D341Med (cell line): ENCODE results near the gene MYMX.

Experiments used
- DNase-seq: peaks from one replicate; pipeline ENCODE4 v3.0.0; 2012; ENCODE audit warnings: low spot score

Gene MYMX

DNA sequence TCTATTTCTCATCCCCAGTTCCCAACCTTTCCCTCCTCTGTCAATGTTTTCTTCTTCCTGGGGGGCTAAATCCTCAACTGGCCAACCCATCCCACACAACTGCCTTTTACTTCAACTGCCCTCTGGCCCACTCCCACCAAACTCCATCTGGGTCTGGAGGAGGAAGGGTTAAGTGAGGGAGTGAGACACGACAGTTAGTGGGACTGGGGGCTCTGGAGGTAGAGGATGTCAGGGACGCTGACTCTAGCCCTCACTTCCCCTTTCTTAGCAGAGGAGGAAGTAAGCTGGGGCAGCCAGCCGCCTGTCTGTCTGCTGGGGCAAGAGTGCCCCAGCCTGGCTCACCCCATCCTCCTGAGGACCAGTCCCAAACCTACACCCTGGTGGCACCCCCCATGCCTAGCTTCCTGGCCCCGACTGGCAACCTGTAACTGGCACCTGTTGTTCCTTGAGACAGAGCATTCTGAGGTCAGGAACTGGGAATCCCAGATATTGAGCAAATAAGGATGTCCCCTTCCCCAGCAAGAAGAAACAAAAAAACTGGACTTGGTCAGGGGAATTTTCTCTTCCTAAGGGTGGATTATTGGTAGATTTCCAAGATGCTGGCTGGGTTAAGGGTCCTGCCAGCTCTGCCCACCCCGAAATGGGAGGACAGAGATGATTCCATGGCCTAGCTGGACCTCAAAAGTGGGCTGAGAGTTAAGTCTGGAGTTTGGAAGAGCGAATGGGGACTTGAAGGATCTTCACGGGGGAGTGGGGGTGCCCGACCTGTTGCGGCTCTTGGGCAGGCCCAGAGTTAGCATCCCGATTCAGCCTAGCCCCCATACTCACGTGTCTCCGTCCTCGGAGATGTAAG, 47.7 kb downstream of the MYMX start:
- no peak for DNase-seq

DNA sequence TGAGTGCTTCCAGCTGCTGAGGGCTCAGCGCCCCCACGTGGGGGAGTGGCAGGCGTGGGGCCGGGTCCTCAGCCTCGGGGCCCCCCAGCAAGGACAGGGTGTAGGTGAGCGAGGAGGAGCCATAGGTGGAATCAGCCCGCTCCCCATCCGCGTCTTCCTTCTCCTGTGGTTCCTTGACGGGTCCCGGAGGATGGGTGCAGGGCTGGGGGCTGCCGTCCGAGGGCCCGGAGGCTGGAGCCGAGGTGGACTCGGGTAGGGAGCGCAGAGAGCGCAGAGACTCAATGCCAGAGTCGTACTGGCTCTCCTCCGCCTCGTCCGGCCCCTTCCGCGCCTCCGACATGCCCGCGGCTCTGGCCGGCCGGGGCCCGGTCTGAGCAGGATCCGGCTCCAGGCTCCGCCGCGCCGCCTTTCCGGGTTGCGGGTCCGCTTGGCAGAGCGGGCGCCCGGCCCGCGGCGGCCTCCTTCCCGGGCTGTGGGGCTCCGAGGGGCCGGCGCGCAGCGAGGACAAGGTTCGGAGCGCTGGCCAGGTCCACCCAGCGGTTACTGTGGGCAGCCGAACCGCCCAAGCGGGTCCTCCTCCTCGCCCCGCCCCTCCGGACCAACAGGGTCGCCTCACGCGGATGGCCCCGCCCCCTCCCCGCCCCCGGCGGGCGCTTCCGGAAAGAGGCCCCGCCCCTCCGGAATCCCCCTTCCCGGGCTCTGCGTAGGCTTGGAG, 48.4 kb downstream of the MYMX start, which contains the start of gene NFKBIE:
TSS of gene NFKBIE (minus strand) at position 545 of the 715 bp plus-strand sequence. CDS start at position 340, 205 bp downstream.
- peak; percentile 95 for DNase-seq

DNA sequence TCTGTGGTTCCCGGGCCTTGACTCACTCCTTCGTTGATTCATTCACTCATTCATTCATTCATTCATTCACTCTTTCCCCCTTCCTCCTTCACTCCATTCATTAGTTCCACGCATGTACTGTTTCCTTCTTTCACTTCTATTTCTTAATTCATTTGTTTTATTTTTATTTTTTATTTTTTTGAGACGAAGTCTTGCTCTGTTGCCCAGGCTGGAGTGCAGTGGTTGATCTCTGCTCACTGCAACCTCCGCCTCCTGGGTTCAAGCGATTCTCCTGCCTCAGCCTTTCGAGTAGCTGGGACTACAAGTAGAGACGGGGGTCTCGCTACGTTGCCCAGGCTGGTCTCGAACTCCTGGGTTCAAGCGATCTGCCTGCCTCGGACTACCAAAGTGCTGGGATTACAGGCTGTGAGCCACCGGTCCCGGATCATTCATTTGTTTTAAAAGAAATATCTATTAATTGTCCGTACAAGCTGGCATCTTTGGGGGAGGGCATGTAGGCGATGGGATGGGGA, 49.1 kb downstream of the MYMX start:
- DNase-seq: no peak

DNA sequence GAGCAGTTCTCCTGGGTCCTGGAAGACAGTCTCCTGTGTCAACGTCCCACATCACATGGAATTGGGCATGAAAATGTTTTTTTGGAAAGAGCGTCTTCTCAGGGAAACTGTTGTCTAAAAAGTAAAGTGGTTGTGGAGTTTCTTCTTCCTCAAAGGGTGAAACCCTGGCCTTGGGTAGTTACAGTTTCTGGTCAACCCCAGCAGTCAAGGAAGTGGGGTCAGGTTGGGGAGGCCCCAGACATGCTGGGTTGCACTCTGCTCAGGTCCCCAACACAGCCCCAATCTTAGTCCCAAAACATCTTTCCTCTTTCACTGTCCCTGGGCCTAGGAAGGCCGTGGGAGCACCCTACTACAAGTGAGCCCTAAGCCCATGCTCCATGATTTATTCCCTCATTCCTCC, 49.6 kb downstream of the MYMX start:
- DNase-seq: no peak

DNA sequence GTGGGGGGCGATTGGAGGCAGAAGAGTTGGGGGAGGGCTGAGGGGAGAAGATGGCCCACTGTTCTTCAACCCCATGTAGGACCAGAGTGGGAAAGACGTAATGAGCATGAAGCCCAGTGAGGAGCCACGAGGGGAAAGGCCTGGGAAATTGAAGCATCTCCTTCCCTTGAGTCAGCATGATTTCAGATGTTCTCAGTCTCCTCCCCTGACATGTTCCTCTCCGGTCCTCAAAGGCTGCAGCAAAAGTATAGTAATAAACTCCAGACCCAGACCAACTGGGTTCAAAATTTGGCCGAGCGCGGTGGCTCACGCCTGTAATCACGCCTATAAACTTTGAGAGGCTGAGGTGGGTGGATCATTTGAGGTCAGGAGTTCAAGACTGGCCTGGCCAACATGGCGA, 50.5 kb downstream of the MYMX start:
- no peak for DNase-seq
